K562 (cell line): ENCODE results near the gene SEC24B. TPM values are rescaled to one million over a fixed set of nuclear protein-coding genes. Genes with fewer than 3 reads are reported as not detected.
A peak's percentile ranks its signal among the peaks of the same experiment; 100 is the strongest.

Experiments
- ATAC-seq: fragments of 200-7000 bp; cut with Tn5 transposase; 3 replicates; pipeline ENCODE4 v1.9.1; 2020; ENCODE audit warnings: moderate library complexity
- BruUV-seq: library from RNA; stranded (reverse); fragments of 400-500 nt; replicated peaks from 2 replicates; lab custom pipeline; 2021; lab: Mats Ljungman, UMichigan
- CTCF ChIA-PET: fragments of 300-600 bp; formaldehyde crosslinking; extraction: SDS; loops from one replicate; lab custom pipeline; 2021; ENCODE audit warnings: low intra/inter-chr PET ratio; lab: Yijun Ruan, JAX
- POLR2A ChIA-PET: fragments of 300-600, 350-650 bp; sonication (Branson Sonifier 250); formaldehyde crosslinking; extraction: SDS; loops from one replicate; lab custom pipeline; 2021; ENCODE audit warnings: antibody characterized with exemption, inconsistent platforms; lab: Yijun Ruan, JAX
- DNase-seq, 4 experiments: peaks; one replicate each; pipeline versions ENCODE4 v3.0.0 to v3.0.0-alpha.2; 2011 to 2018; ENCODE audit warnings: low spot score in 3 of 4, mixed read lengths in 3 of 4; ENCODE audit errors: extremely low read depth in 1 of 4
- FAIRE-seq: peaks from 2 replicates; lab custom pipeline; 2011; peaks lifted over from hg19 to GRCh38; lab: Jason Lieb, UNC
- H2AFZ ChIP-seq: 2 replicates; pipeline ENCODE4 v1.6.0; 2011; ENCODE audit warnings: low read depth, low read length, control low read depth, inconsistent platforms
- H3K27ac ChIP-seq: fragments of 200-600 bp; 3 replicates; pipeline ENCODE4 v1.8.0; 2011; ENCODE audit warnings: low read depth, mild to moderate bottlenecking, control low read depth, inconsistent platforms, low read length, moderate library complexity, mixed read lengths; ENCODE audit errors: extremely low read depth
- H3K27me3 ChIP-seq, 2 experiments: fragments of 300-600 bp in 1 of 2; 2 replicates in 1 of 2; 3 replicates in 1 of 2; pipeline versions ENCODE4 v1.6.0 to v1.8.0; 2011; ENCODE audit warnings: inconsistent platforms in 2 of 2, low read length in 2 of 2, mild to moderate bottlenecking in 1 of 2, mixed read lengths in 1 of 2, moderate library complexity in 1 of 2; ENCODE audit not compliant: control insufficient read depth in 2 of 2, insufficient read depth in 2 of 2
- H3K36me3 ChIP-seq: fragments of 300-600 bp; 3 replicates; pipeline ENCODE4 v1.8.0; 2011; ENCODE audit warnings: mild to moderate bottlenecking, low read length, inconsistent platforms; ENCODE audit not compliant: control insufficient read depth, insufficient read depth
- H3K4me1 ChIP-seq, 2 experiments: fragments of 200-600 bp in 1 of 2; replicated peaks in 1 of 2; 2 replicates in 1 of 2; 3 replicates in 1 of 2; pipeline versions ENCODE4 v1.5.1 to v1.8.0; 2011; ENCODE audit warnings: inconsistent platforms in 2 of 2, low read length in 2 of 2, mild to moderate bottlenecking in 1 of 2, mixed read lengths in 1 of 2, moderate library complexity in 1 of 2; ENCODE audit not compliant: control insufficient read depth in 2 of 2, insufficient read depth in 2 of 2
- H3K4me2 ChIP-seq: 2 replicates; pipeline ENCODE4 v1.6.1; 2011; ENCODE audit warnings: low read length, control low read depth, inconsistent platforms, mixed read lengths; ENCODE audit not compliant: insufficient read depth
- H3K4me3 ChIP-seq: fragments of 200-600 bp; sonication (generic), shearing (Covaris generic); 2 replicates; pipeline ENCODE4 v1.5.1; 2016; ENCODE audit warnings: control low read depth, inconsistent platforms
- H3K79me2 ChIP-seq: fragments of 200-600 bp; 3 replicates; pipeline ENCODE4 v1.8.0; 2011; ENCODE audit warnings: low read length, inconsistent platforms; ENCODE audit not compliant: control insufficient read depth, insufficient read depth
- H3K9ac ChIP-seq, 2 experiments: 2 replicates each; pipeline versions ENCODE4 v1.6.0 to v1.6.1; 2011; ENCODE audit warnings: low read depth in 2 of 2, low read length in 2 of 2, control low read depth in 1 of 2, inconsistent platforms in 1 of 2, mild to moderate bottlenecking in 1 of 2, mixed read lengths in 1 of 2; ENCODE audit not compliant: insufficient read depth in 1 of 2
- H3K9me1 ChIP-seq: one replicate; pipeline ENCODE4 v1.6.0; 2011; ENCODE audit warnings: inconsistent platforms, mild to moderate bottlenecking, low read length, moderate library complexity; ENCODE audit not compliant: control insufficient read depth, insufficient read depth
- H3K9me3 ChIP-seq: replicated peaks from 2 replicates; pipeline ENCODE4 v1.5.1; 2011; ENCODE audit warnings: low read depth, low read length, inconsistent platforms; ENCODE audit not compliant: control insufficient read depth, insufficient read depth
- H4K20me1 ChIP-seq: replicated peaks from 2 replicates; pipeline ENCODE4 v1.6.1; 2011; ENCODE audit warnings: low read length, inconsistent platforms, mixed read lengths; ENCODE audit not compliant: control insufficient read depth, insufficient read depth
- CBFA2T2 ChIP-seq: fragments of 450-650 bp; conservative IDR thresholded peaks from 2 replicates; pipeline ENCODE4 v1.6.1; 2017; ENCODE audit warnings: mild to moderate bottlenecking
- FOXA3 ChIP-seq, 2 experiments: fragments of 450-650 bp in 1 of 2; sonication (generic) in 1 of 2; formaldehyde crosslinking; IDR thresholded peaks in 1 of 2; conservative IDR thresholded peaks in 1 of 2; 2 replicates each; pipeline versions ENCODE4 v1.4.0 to v1.8.0; 2020 to 2022; ENCODE audit warnings: mild to moderate bottlenecking in 2 of 2, missing genetic modification reagents in 1 of 2
- GABPA ChIP-seq: fragments of 200-800 bp; sonication (Bioruptor generic); conservative IDR thresholded peaks from 2 replicates; pipeline ENCODE4 v1.6.1; 2016; ENCODE audit warnings: low read depth, missing genetic modification characterization, missing compliant biosample characterization
- GTF2E2 ChIP-seq: fragments of 200-800 bp; sonication (Bioruptor generic); IDR thresholded peaks from 2 replicates; pipeline ENCODE4 v1.6.1; 2016; ENCODE audit warnings: missing genetic modification characterization, missing compliant biosample characterization
- HNRNPL ChIP-seq: fragments of 200-400 bp; formaldehyde crosslinking; IDR thresholded peaks from 2 replicates; pipeline ENCODE4 v1.6.1; 2017; ENCODE audit warnings: low read depth, mild to moderate bottlenecking, low read length
- KLF13 ChIP-seq: fragments of 450-650 bp; IDR thresholded peaks from 2 replicates; pipeline ENCODE4 v1.6.1; 2016; ENCODE audit warnings: missing genetic modification characterization, low read depth, mild to moderate bottlenecking, missing compliant biosample characterization, moderate library complexity, borderline replicate concordance
- MEIS2 ChIP-seq: fragments of 450-650 bp; IDR thresholded peaks from 2 replicates; pipeline ENCODE4 v1.6.1; 2014; ENCODE audit warnings: mild to moderate bottlenecking; ENCODE audit not compliant: partially characterized antibody
- MTA2 ChIP-seq: fragments of 450-650 bp; IDR thresholded peaks from 2 replicates; pipeline ENCODE4 v1.6.1; 2016; ENCODE audit warnings: low read depth
- POLR2AphosphoS5 ChIP-seq: IDR thresholded peaks from 2 replicates; pipeline ENCODE4 v1.6.1; 2011; ENCODE audit warnings: mild to moderate bottlenecking, low read depth, low read length, moderate library complexity; ENCODE audit not compliant: control insufficient read depth, insufficient read depth
- STAT5A ChIP-seq: IDR thresholded peaks from 2 replicates; pipeline ENCODE4 v1.6.1; 2012; ENCODE audit warnings: low read length, inconsistent platforms, borderline replicate concordance
- SUPT5H ChIP-seq: fragments of 450-650 bp; IDR thresholded peaks from 2 replicates; pipeline ENCODE4 v1.6.1; 2016
- USF1 ChIP-seq: sonication (generic); formaldehyde crosslinking; IDR thresholded peaks from 2 replicates; pipeline ENCODE4 v1.9.0; 2022; ENCODE audit warnings: mild to moderate bottlenecking, missing genetic modification reagents
- WGBS: fragments of 100-300 bp; shearing (Covaris generic); methylation state at CpG from one replicate; pipeline ENCODE4 v1.1.6; 2016; ENCODE audit warnings: low coverage, mixed read lengths; ENCODE audit not compliant: insufficient coverage; ENCODE audit errors: missing lambda C conversion rate; 5-methylcytosine and 5-hydroxymethylcytosine counted together
- in situ Hi-C: fragments of 300-500 bp; cut with MboI; formaldehyde crosslinking; loops from 4 replicates; pipeline ENCODE4 v1.15.0; 2018; ENCODE audit warnings: inconsistent platforms, mixed read lengths
- intact Hi-C: fragments of 100-400 bp; cut with micrococcal nuclease; formaldehyde crosslinking; loops from 2 replicates; pipeline ENCODE4 v1.14.2; 2022
- polyA plus RNA-seq, 8 experiments: library from polyadenylated mRNA; depleted of rRNA in 4 of 8; stranded (reverse) in 5 of 8; unstranded in 3 of 8; fragments of >200 nt; fragmentation: Nextera tagmentation in 2 of 8; fragmentation: Illumina TruSeq in 1 of 8; extraction: Ambion mirVana in 2 of 8; extraction: Trizol in 1 of 8; gene quantifications; 2 replicates each; pipeline versions ENCODE4 v1.2.1 to v1.2.3, GENCODE V29; 2011 to 2014; ENCODE audit warnings: inconsistent platforms in 1 of 8, missing spikeins in 1 of 8
- total RNA-seq, 7 experiments: library from RNA; depleted of rRNA in 6 of 7; stranded (reverse); fragments of >200 nt in 6 of 7; fragmentation: Illumina TruSeq in 2 of 7; extraction: Trizol in 2 of 7; gene quantifications; 2 replicates each; pipeline versions ENCODE4 v1.2.1 to v1.2.3, GENCODE V29; 2011 to 2021; ENCODE audit warnings: low replicate concordance in 1 of 7

SEC24B gene
- total and polyA plus RNA-seq, 9 of the 15 experiments (the other 6 are each of a cell fraction or from before 2014, with no cell fraction given): 6.3 to 46.4 (median 17.1) TPM

GRCh38 chr4:109495514-109495913 lies 61.9 kb downstream of the SEC24B start (continued):
- no peak for TF ChIP-seq USF1 (CRISPR knock-in tag)
- TF ChIP-seq GABPA (tag): no peak
- TF ChIP-seq KLF13: no peak
- peak; percentile 16 for TF ChIP-seq MEIS2
- peak; percentile 37; the same call in 1 of the 2 replicates for TF ChIP-seq POLR2AphosphoS5
- TF ChIP-seq CBFA2T2: peak; percentile 65
- TF ChIP-seq STAT5A: peak; percentile 55; the same call in 1 of the 2 replicates
- no peak for TF ChIP-seq SUPT5H
- no peak for TF ChIP-seq GTF2E2 (tag)
- no peak for TF ChIP-seq HNRNPL
- 0 out of 4 replicates have a peak, but pooled peaks of 1 of the 2 experiments have one; percentile 14 for TF ChIP-seq FOXA3 (CRISPR knock-in tag; conservative IDR thresholded peaks at IDR 0.05 in 1 of 2, IDR thresholded peaks at IDR 0.05 in 1 of 2)

GRCh38 chr4:109496875-109497274 lies 63.3 kb downstream of the SEC24B start:
- BruUV-seq: no TSS peak
- no peaks in the 10 kb centered on the region; the same call in 2 of the 3 replicates for H3K79me2 ChIP-seq
- no peak overlapping the region for H3K27ac ChIP-seq
- ChIA-PET POLR2A (no interaction called here), CTCF (no interaction called here)
- no peak overlapping the region for H2AFZ ChIP-seq
- no peak overlapping the region for H3K4me3 ChIP-seq
- DNase-seq: no peak
- H3K36me3 ChIP-seq: peaks cover 58% of the 10 kb centered on the region
- H3K4me1 ChIP-seq: peaks cover 0 to 8% of the 10 kb centered on the region in 2 experiments; a peak in 2 of 5 replicates
- intact Hi-C loops: no loop called here
- no peak overlapping the region for H3K9ac ChIP-seq
- in situ Hi-C loops: no loop called here
- no peaks in the 10 kb centered on the region for H3K27me3 ChIP-seq
- no peaks in the 10 kb centered on the region for H3K9me1 ChIP-seq
- WGBS: 92% methylated on average over 2 of the region's 2 CpGs
- H3K4me2 ChIP-seq: no peak overlapping the region
- no peak for FAIRE-seq
- no peak for ATAC-seq
- H3K9me3 ChIP-seq: no peaks in the 10 kb centered on the region
- H4K20me1 ChIP-seq: no peaks in the 10 kb centered on the region
- no peak for TF ChIP-seq MTA2
